Testis (tissue), 3 donors: ENCODE data around the gene GSC. TPM values are rescaled to one million over a fixed set of nuclear protein-coding genes. Genes with fewer than 3 reads are reported as not detected.
"Not testable (repeated sequence)": the region's sequence is repeated elsewhere in the genome, so short reads cannot be mapped to it uniquely, and the experiment has no call there.

Source experiments
- DNase-seq: peaks from one replicate; pipeline ENCODE4 v3.0.0-alpha.2; 2019
- H3K27ac ChIP-seq, 2 donors: fragments of 200-600 bp; sonication (generic); one replicate each; pipeline ENCODE4 v1.5.1; 2019
- H3K27me3 ChIP-seq: fragments of 200-600 bp; sonication (generic); one replicate; pipeline ENCODE4 v1.5.1; 2019
- H3K36me3 ChIP-seq: fragments of 200-600 bp; sonication (generic); one replicate; pipeline ENCODE4 v1.5.1; 2017; ENCODE audit warnings: low read depth; ENCODE audit errors: missing control alignments
- H3K4me1 ChIP-seq: fragments of 200-600 bp; sonication (generic); one replicate; pipeline ENCODE4 v1.5.1; 2019
- H3K4me3 ChIP-seq, 2 donors: fragments of 200-600 bp; sonication (generic); one replicate each; pipeline ENCODE4 v1.5.1; 2017 to 2019
- H3K9me3 ChIP-seq: fragments of 200-600 bp; sonication (generic); one replicate; pipeline ENCODE4 v1.5.1; 2017
- CTCF ChIP-seq, 3 experiments: fragments of 450-650 bp in 2 of 3; fragments of 200-600 bp in 1 of 3; sonication (generic) in 1 of 3; IDR thresholded peaks; one replicate each; pipeline ENCODE4 v1.5.1; 2016 to 2019; ENCODE audit warnings: antibody characterized with exemption in 3 of 3, mild to moderate bottlenecking in 2 of 3, moderate library complexity in 1 of 3
- POLR2A ChIP-seq: fragments of 450-650 bp; IDR thresholded peaks from one replicate; pipeline ENCODE4 v1.6.1; 2017; ENCODE audit warnings: antibody characterized with exemption, mild to moderate bottlenecking, moderate library complexity
- whole genome bisulfite sequencing, 2 donors: methylation state at CpG; one replicate each; pipeline ENCODE4 v1.1.5; 2018; 5-methylcytosine and 5-hydroxymethylcytosine counted together
- intact Hi-C: fragments of 100-400 bp; cut with DNase I; formaldehyde crosslinking; loops from one replicate; pipeline ENCODE4 v1.15.1; 2023; ENCODE audit warnings: low total_unique reads
- polyA plus RNA-seq: library from polyadenylated mRNA; stranded (reverse); fragments of 350-450 nt; fragmentation: Illumina TruSeq; extraction: RNeasy Lipid Tissue Mini Kit (QIAGEN cat#74804); gene quantifications from one replicate; pipeline ENCODE4 v1.2.3, GENCODE V29; 2014; ENCODE audit warnings: low read depth, low replicate concordance; ENCODE audit not compliant: insufficient read depth
- total RNA-seq, 2 donors: library from RNA; depleted of rRNA; stranded (reverse); fragments of >200 nt; gene quantifications; one replicate each; pipeline ENCODE4 v1.2.3, GENCODE V29; 2016

The GSC gene
- total and polyA plus RNA-seq, 3 donors from 2014 or later, result 0.51 to 2.0 (median 2.0) TPM

DNA sequence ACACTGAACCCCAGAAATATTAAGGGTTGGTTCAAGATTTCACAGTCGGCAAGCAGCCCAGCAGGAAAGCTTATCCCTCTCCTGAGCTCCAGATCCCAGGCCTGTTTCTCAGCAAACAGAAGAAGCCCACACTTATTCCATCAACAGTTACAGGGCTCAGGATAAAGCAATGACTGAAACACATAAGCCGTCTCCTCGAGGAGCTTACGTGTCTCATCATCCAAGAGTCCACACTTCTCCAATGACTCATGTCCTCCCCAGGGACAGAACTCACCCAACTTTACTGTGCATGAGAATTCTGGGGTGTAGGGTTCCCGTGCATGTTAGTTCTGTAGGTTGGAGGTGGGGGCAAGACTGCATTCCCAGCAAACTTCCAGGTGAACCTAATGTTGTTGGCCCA is 31.2 kb downstream of the GSC start:
- no peak for DNase-seq
- no peak overlapping the region for H3K4me3 ChIP-seq
- H3K36me3 ChIP-seq, result no peaks in the 10 kb centered on the region
- no peak for TF ChIP-seq CTCF (IDR thresholded peaks at IDR 0.05)
- no peak for TF ChIP-seq POLR2A
- H3K4me1 ChIP-seq, result no peaks in the 10 kb centered on the region
- H3K27ac ChIP-seq, result no peak overlapping the region
- no peaks in the 10 kb centered on the region for H3K9me3 ChIP-seq
- intact Hi-C loops, result no loop called here
- H3K27me3 ChIP-seq, result no peaks in the 10 kb centered on the region
- WGBS, 2 donors, result 83 to 89% methylated on average over 5 of the region's 5 CpGs

DNA sequence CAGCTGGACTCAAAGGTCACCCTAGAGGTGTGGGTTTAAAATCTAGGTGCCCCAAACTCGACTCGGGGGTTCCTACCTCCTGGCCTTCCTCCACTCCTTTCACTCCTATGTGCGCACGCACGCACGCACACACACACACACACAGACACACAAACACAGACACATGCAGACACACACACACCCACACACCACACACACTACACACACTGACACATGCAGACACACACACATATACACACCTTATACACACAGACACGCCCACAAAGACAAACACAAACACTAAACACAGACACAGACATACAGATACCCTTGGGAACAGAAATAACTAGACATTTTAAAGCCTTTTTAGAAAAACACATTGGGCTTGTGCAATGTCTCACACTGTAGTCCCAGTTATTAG is 31.8 kb downstream of the GSC start:
- DNase-seq, result no peak
- H3K27me3 ChIP-seq, result no peaks in the 10 kb centered on the region
- H3K27ac ChIP-seq, result no peak overlapping the region
- no peaks in the 10 kb centered on the region for H3K4me1 ChIP-seq
- no peaks in the 10 kb centered on the region for H3K36me3 ChIP-seq
- 77 to 81% methylated on average over 7 of the region's 7 CpGs for WGBS, 2 donors
- TF ChIP-seq POLR2A, result no peak
- intact Hi-C loops, result no loop called here
- H3K9me3 ChIP-seq, result no peaks in the 10 kb centered on the region
- H3K4me3 ChIP-seq, result no peak overlapping the region

GRCh38 chr14:94728950-94729349 is 41.0 kb downstream of the GSC start:
- H3K27me3 ChIP-seq, result no peaks in the 10 kb centered on the region
- H3K4me3 ChIP-seq, result no peak overlapping the region
- H3K4me1 ChIP-seq, result no peaks in the 10 kb centered on the region
- intact Hi-C loops, result no loop called here
- TF ChIP-seq CTCF (IDR thresholded peaks at IDR 0.05) (no peak), POLR2A (no peak)
- no peak for DNase-seq
- H3K9me3 ChIP-seq, result no peaks in the 10 kb centered on the region
- H3K27ac ChIP-seq, result no peak overlapping the region
- H3K36me3 ChIP-seq, result no peaks in the 10 kb centered on the region
- 79 to 83% methylated on average over 3 of the region's 3 CpGs for WGBS, 2 donors

DNA sequence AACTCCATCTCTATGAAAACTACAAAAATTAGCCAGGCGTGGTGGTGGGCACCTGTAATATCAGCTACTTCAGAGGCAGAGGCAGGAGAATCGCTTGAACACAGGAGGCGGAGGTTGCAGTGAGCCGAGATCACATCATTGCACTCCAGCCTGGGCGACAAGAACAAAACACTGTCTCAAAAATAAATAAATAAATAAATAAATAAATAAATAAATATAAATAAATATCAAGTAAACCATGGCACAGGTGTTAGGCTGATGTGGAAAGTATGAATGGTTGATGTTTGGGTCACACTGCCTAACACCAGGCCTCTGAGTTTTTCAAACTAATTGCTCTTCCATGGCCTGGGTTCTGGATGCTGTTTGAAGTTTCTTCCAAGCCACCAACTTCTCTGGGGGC is 41.5 kb downstream of the GSC start:
- H3K4me3 ChIP-seq, H3K27ac ChIP-seq, H3K9me3 ChIP-seq, H3K4me1 ChIP-seq, intact Hi-C loops, DNase-seq, H3K36me3 ChIP-seq, H3K27me3 ChIP-seq: not testable (repeated sequence)
- 91 to 93% methylated on average over 5 of the region's 5 CpGs for WGBS, 2 donors

DNA sequence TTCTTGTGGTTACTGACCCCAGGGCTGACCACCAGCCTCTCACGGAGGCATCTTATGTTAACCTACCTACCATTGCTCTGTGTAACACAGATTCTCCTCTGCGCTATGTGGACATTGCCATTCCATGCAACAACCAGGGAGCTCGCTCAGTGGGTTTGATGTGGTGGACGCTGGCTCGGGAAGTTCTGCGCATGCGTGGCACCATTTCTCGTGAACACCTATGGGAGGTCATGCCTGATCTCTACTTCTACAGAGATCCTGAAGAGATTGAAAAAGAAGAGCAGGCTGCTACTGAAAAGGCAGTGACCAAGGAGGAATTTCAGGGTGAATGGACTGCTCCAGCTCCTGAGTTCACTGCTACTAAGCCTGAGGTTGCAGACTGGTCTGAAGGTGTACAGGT is 43.3 kb downstream of the GSC start:
- not testable (repeated sequence) for H3K4me1 ChIP-seq, H3K36me3 ChIP-seq
- 80 to 85% methylated on average over 8 of the region's 8 CpGs for WGBS, 2 donors

GRCh38 chr14:94724993-94725392 is 44.9 kb downstream of the GSC start:
- TF ChIP-seq CTCF (IDR thresholded peaks at IDR 0.05) (no peak), POLR2A (no peak)
- intact Hi-C loops, result no loop called here
- no peak for DNase-seq
- Histone ChIP-seq H3K4me1 (no peaks in the 10 kb centered on the region), H3K36me3 (no peaks in the 10 kb centered on the region), H3K9me3 (no peaks in the 10 kb centered on the region), H3K27me3 (no peaks in the 10 kb centered on the region), H3K27ac (no peak overlapping the region), H3K4me3 (no peak overlapping the region)
- WGBS, 2 donors, result 68 to 74% methylated on average over 2 of the region's 2 CpGs

More for the DNA sequence above, 43.3 kb downstream of the GSC start:
- H3K4me3 ChIP-seq, H3K27me3 ChIP-seq, H3K9me3 ChIP-seq, DNase-seq, H3K27ac ChIP-seq, intact Hi-C loops: not testable (repeated sequence)
